ENCODE data around the gene GPR132. TPM values are rescaled to one million over a fixed set of nuclear protein-coding genes. Genes with fewer than 3 reads are reported as not detected.

GPR132 gene
- total RNA-seq, 1 experiment from 2014 or later = not detected

Other genes starting within 250 kb of the GPR132 start
- gene CEP170B, start 200.2 kb downstream of the GPR132 start, total RNA-seq (2022) = 31.6 and 32.0 TPM in 2 replicates
- gene PLD4, start 140.6 kb downstream of the GPR132 start, total RNA-seq (2022) = not detected in 2 replicates
- gene AHNAK2, start 87.1 kb downstream of the GPR132 start, total RNA-seq (2022) = 0.77 and 0.81 TPM in 2 replicates
- gene CLBA1, start 79.6 kb downstream of the GPR132 start, total RNA-seq (2022) = 3.0 and 3.2 TPM in 2 replicates
- gene CDCA4, start 44.3 kb downstream of the GPR132 start, total RNA-seq (2022) = 33.4 and 41.4 TPM in 2 replicates
- 34.5 and 43.0 TPM in 2 replicates for gene JAG2, start 103.3 kb upstream of the GPR132 start, total RNA-seq (2022)
- gene NUDT14, start 115.9 kb upstream of the GPR132 start, total RNA-seq (2022) = 52.7 and 63.4 TPM in 2 replicates
- 22.7 and 25.3 TPM in 2 replicates for gene BTBD6, start 183.1 kb upstream of the GPR132 start, total RNA-seq (2022)
- 41.6 and 43.6 TPM in 2 replicates for gene BRF1, start 235.6 kb upstream of the GPR132 start, total RNA-seq (2022)
- 58.1 and 60.0 TPM in 2 replicates for gene PACS2, start 249.3 kb upstream of the GPR132 start, total RNA-seq (2022)